ENCODE measurements around the gene STK11IP. TPM values are rescaled to one million over a fixed set of nuclear protein-coding genes. Genes with fewer than 3 reads are reported as not detected.

The STK11IP gene
- total RNA-seq, 2 donors from 2014 or later: 18.3 to 60.3 TPM

- Histone ChIP-seq H3K4me1 (replicated peaks) (no peaks in the 10 kb centered on the region), H3K9me3 (no peaks in the 10 kb centered on the region), H3K4me3 (no peak overlapping the region), H3K27me3 (replicated peaks; ENCODE audit: insufficient read depth) (no peaks in the 10 kb centered on the region), H3K27ac (no peak overlapping the region), H3K36me3 (no peaks in the 10 kb centered on the region)
- intact Hi-C loops (cut with DNase I): loop anchor here (5.0 kb wide), 1 partner anchor 53 kb away; the partner anchor contains the start of genes CHPF and TMEM198
- DNase-seq (ENCODE audit: low spot score): no peak
- 33% methylated on average over 3 of the region's 3 CpGs for WGBS
- TF ChIP-seq CTCF (IDR thresholded peaks at IDR 0.05) (no peak), POLR2AphosphoS5 (IDR thresholded peaks at IDR 0.05) (no peak), POLR2A (IDR thresholded peaks at IDR 0.05) (no peak)
Observed at GRCh38 chr2:219595256-219595655, 2.4 kb upstream of the STK11IP start.

DNA sequence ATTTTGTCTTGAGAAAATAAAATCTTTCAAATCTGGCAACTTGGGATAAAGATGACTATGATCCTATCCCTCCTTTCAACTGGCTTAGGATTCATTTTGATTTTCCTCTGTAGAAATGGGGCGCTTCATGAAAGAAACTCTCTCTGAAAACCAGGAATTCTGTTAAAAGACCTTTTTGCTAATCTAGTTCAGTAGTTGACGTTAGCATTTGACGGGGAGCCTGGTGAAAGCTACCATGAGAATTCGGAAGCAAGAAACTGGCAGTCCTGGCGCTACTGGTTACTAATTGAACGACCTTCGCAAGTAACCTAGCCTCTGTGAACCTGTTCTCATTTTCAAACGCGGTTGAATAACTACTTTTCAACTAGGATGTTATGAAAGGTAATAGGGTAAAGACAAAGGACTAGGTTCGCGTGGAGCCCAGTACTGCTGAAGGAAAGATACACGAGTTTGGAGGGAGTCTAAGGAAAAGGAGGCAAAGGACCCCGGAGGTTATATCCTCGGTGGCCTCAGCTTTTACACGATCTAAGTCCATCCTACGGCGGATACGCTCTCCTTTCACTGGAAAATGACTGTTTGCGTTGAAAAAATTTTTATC is 604 bp upstream of the STK11IP start:
- no peaks in the 10 kb centered on the region for H3K4me1 ChIP-seq (replicated peaks)
- 8% methylated on average over 19 of the region's 19 CpGs for WGBS
- TF ChIP-seq POLR2AphosphoS5 (IDR thresholded peaks at IDR 0.05) (no peak), CTCF (IDR thresholded peaks at IDR 0.05) (no peak), POLR2A (IDR thresholded peaks at IDR 0.05) (no peak)
- H3K9me3 ChIP-seq: no peaks in the 10 kb centered on the region
- peak overlapping the region; percentile 82 to 90 for H3K27ac ChIP-seq
- peak overlapping the region; percentile 50 to 66 for H3K4me3 ChIP-seq
- no peak for DNase-seq (ENCODE audit: low spot score)
- intact Hi-C loops (cut with DNase I): loop anchor here (5.0 kb wide), 1 partner anchor 55 kb away; the partner anchor contains the start of genes CHPF and TMEM198
- H3K27me3 ChIP-seq (replicated peaks; ENCODE audit: insufficient read depth): no peaks in the 10 kb centered on the region
- H3K36me3 ChIP-seq: no peaks in the 10 kb centered on the region

GRCh38 chr2:219598308-219599078 is 836 bp downstream of the STK11IP start:
- no peak for DNase-seq (ENCODE audit: low spot score)
- Histone ChIP-seq H3K4me1 (replicated peaks) (no peaks in the 10 kb centered on the region), H3K27ac (peak overlapping the region; percentile 82 to 90), H3K36me3 (no peaks in the 10 kb centered on the region), H3K9me3 (no peaks in the 10 kb centered on the region), H3K4me3 (peak overlapping the region; percentile 50 to 66), H3K27me3 (replicated peaks; ENCODE audit: insufficient read depth) (no peaks in the 10 kb centered on the region)
- TF ChIP-seq CTCF (IDR thresholded peaks at IDR 0.05) (no peak), POLR2A (IDR thresholded peaks at IDR 0.05) (no peak), POLR2AphosphoS5 (IDR thresholded peaks at IDR 0.05) (no peak)
- WGBS: 24% methylated on average over 9 of the region's 9 CpGs
- intact Hi-C loops (cut with DNase I): loop anchor here (5.0 kb wide), 1 partner anchor 56 kb away; the partner anchor contains the start of genes CHPF and TMEM198

DNA sequence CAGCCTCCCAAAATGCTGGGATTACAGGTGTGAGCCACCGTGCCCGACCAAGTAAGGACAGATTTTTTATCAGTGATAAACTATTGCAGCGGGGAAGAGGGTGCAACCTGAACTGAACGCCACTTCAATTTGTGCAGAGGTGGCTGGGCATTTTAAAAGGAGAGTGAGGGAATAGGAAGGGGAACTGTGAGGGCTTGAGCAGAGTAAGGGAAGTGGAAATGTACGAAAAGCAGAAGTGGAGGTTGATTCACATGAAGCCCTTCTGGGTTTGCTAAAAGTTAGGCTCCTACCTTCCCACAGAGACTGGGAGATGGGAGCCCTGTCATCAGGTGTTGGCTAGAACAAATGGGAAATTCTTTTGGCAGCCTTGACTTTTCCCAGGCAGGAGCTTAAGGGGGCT is 6.1 kb downstream of the STK11IP start:
- no peak overlapping the region for H3K27ac ChIP-seq
- no peak for TF ChIP-seq POLR2AphosphoS5 (IDR thresholded peaks at IDR 0.05)
- TF ChIP-seq CTCF (IDR thresholded peaks at IDR 0.05): no peak
- no peak for TF ChIP-seq POLR2A (IDR thresholded peaks at IDR 0.05)
- no peaks in the 10 kb centered on the region for H3K9me3 ChIP-seq
- no peaks in the 10 kb centered on the region for H3K4me1 ChIP-seq (replicated peaks)
- intact Hi-C loops (cut with DNase I): no loop called here
- 86% methylated on average over 5 of the region's 5 CpGs for WGBS
- H3K27me3 ChIP-seq (replicated peaks; ENCODE audit: insufficient read depth): no peaks in the 10 kb centered on the region
- H3K36me3 ChIP-seq: peaks cover 11 to 15% of the 10 kb centered on the region in 2 donors
- no peak for DNase-seq (ENCODE audit: low spot score)
- H3K4me3 ChIP-seq: no peak overlapping the region
